Mesodermal cell (in vitro differentiated cells): ENCODE data around the gene DIAPH3.

Experiments used
- H3K27ac ChIP-seq: 2 replicates; pipeline ENCODE4 v1.7.0; 2013; ENCODE audit warnings: mild to moderate bottlenecking, low read depth, low read length, moderate library complexity; ENCODE audit not compliant: severe bottlenecking
- H3K36me3 ChIP-seq: 2 replicates; pipeline ENCODE4 v1.7.1; 2013; ENCODE audit warnings: mild to moderate bottlenecking, low read length, moderate library complexity; ENCODE audit not compliant: control insufficient read depth, insufficient read depth
- H3K4me1 ChIP-seq: one replicate; pipeline ENCODE4 v1.7.1; 2013; ENCODE audit warnings: mild to moderate bottlenecking, low read length; ENCODE audit not compliant: insufficient read depth, control insufficient read depth, poor library complexity, severe bottlenecking
- H3K4me3 ChIP-seq: 2 replicates; pipeline ENCODE4 v1.7.0; 2013; ENCODE audit warnings: low read length, control low read depth, mild to moderate bottlenecking; ENCODE audit not compliant: insufficient read depth, poor library complexity, severe bottlenecking; ENCODE audit errors: extremely low read depth
- H3K9me3 ChIP-seq: 2 replicates; pipeline ENCODE4 v1.7.1; 2013; ENCODE audit warnings: mild to moderate bottlenecking, low read length, moderate library complexity; ENCODE audit not compliant: control insufficient read depth
- WGBS, 2 experiments: methylation state at CpG; one replicate each; pipeline ENCODE4 v1.1.5; 2013; ENCODE audit warnings: missing lambda C conversion rate in 2 of 2; ENCODE audit not compliant: insufficient coverage in 2 of 2; 5-methylcytosine and 5-hydroxymethylcytosine counted together

The DIAPH3 gene

DNA sequence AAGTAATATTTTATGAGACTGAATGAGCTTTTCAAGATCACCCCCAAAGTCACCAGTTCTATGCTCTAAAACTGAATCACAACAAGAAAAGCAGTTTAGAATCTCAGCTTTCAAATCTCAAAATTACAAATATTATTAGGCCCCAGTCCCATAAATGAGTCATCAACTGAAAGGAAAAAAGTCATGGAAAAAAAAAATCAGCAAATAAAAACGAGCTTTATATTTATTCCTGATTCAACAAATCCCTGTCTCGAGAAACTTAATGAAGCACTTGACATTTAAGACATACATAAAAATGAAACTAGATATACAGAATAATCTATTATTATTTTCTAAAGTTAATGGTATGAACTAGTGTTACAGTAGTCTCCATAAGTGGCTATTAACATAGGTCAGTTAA lies 203.0 kb downstream of the DIAPH3 start:
- no peaks in the 10 kb centered on the region for H3K4me1 ChIP-seq
- no peaks in the 10 kb centered on the region for H3K9me3 ChIP-seq
- no CpG with 5 or more reads among the region's 2 CpGs for WGBS, 2 experiments
- peaks cover 33% of the 10 kb centered on the region for H3K36me3 ChIP-seq
- H3K4me3 ChIP-seq: no peak overlapping the region
- H3K27ac ChIP-seq: no peak overlapping the region

DNA sequence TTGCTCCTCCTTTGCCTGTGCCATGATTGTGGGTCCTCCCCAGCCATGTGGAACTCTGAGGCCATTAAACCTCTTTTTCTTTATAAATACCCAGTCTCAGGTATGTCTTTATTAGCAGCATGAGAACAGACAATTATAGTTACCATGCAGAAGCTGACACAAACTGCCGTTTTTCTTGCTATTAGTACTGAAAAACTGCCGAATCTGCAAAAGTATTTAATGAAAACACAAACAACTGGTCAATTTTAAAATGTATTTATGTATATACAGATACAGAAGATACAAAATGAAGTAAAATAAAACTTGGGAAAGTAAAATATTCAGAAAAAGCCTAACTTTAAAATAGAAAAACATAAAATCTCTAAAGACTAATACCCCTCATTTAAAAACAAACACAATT lies 206.3 kb downstream of the DIAPH3 start:
- Histone ChIP-seq H3K36me3 (peaks cover 27% of the 10 kb centered on the region), H3K4me1 (no peaks in the 10 kb centered on the region), H3K27ac (no peak overlapping the region), H3K9me3 (no peaks in the 10 kb centered on the region), H3K4me3 (no peak overlapping the region)
- 89% methylated on average over 1 of the region's 2 CpGs; no CpG with 5 or more reads in 1 of the 2 experiments for WGBS, 2 experiments

- Histone ChIP-seq H3K4me3 (no peak overlapping the region), H3K4me1 (no peaks in the 10 kb centered on the region), H3K9me3 (no peaks in the 10 kb centered on the region), H3K36me3 (peaks cover 11% of the 10 kb centered on the region), H3K27ac (no peak overlapping the region)
Measured at GRCh38 chr13:59954601-59955000, 209.1 kb downstream of the DIAPH3 start.

DNA sequence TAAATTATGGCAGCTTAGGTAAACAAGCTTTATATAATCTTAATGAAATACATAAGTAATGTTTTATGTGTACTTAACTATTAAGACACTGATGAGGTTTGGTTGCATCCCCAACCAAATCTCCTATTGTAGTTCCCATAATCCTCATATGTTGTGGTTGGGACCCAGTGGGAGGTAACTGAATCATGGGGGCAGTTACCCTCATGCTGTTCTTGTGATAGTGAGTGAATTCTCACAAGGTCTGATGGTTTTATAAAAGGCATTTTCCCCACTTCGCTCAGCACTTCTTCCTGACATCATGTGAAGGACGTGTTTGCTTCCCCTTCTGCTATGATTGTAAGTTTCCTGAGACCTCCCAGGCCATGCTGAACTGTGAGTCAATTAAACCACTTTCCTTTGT lies 212.7 kb downstream of the DIAPH3 start:
- WGBS, 2 experiments: 68 to 94% methylated on average over 2 of the region's 2 CpGs
- H3K9me3 ChIP-seq: no peaks in the 10 kb centered on the region
- H3K4me1 ChIP-seq: no peaks in the 10 kb centered on the region
- H3K4me3 ChIP-seq: no peak overlapping the region
- no peaks in the 10 kb centered on the region for H3K36me3 ChIP-seq
- H3K27ac ChIP-seq: no peak overlapping the region

DNA sequence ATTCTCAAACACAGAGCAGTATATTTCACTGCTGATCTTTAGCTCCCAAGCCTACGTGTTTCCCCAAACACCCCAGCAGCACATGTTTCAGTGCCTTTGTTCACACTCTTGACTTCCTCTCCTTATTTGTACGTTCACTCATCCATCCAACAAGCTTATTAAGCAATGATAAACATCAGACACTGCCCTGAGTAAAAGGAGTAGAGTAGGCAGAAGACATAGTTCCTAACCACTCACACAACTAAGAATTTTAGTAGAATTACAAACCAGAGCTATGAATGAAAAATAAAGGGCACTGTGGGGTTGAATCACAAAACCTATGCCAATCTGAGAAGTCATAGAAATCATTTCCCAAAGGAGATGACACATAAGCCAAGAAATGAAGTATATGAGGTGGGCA lies 213.5 kb downstream of the DIAPH3 start:
- no peaks in the 10 kb centered on the region for H3K9me3 ChIP-seq
- H3K27ac ChIP-seq: no peak overlapping the region
- H3K36me3 ChIP-seq: no peaks in the 10 kb centered on the region
- 100% methylated on average over 1 of the region's 2 CpGs for WGBS, 2 experiments
- H3K4me3 ChIP-seq: no peak overlapping the region
- H3K4me1 ChIP-seq: no peaks in the 10 kb centered on the region

DNA sequence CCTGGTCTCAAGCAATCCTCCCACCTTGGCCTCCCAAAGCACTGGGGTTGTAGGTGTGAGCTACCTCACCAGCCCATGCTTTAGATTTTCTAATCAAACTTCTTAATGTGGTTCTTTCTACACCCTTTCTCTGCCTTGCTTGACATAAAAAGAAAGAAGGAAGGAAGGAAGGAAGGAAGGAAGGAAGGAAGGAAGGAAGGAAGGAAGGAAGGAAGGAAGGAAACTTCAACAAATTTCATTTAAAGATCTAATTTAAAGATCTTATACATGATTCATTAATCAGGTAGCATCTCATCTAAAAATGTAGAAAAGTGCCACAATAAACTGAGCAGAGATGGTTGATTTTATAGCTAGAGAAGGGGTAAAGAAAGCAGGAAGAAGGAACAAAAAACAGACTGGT lies 215.0 kb downstream of the DIAPH3 start:
- Histone ChIP-seq H3K36me3 (no peaks in the 10 kb centered on the region), H3K27ac (no peak overlapping the region)

DNA sequence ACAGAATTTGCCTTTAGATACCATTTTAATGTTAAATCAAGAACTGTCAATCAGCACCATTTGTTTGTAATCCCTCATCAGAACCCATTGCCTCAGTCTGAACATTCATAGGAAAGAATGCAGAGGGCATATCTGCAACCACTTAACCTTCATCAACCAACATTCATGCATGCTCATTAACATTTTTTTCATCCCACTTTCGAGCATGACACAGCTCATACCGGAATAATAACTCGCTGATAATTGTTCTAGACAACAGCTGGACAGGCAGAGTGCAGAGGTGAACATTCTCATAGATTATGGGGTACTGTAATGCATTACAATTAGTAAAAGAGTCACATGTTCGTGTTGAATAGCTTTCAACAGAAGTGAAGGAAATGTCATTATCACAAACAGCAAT lies 216.8 kb downstream of the DIAPH3 start:
- Histone ChIP-seq H3K4me3 (no peak overlapping the region), H3K9me3 (no peaks in the 10 kb centered on the region), H3K27ac (no peak overlapping the region), H3K36me3 (no peaks in the 10 kb centered on the region), H3K4me1 (no peaks in the 10 kb centered on the region)
- 100% methylated on average over 3 of the region's 4 CpGs; no CpG with 5 or more reads in 1 of the 2 experiments for WGBS, 2 experiments

More for the DNA sequence above, 215.0 kb downstream of the DIAPH3 start:
- Histone ChIP-seq H3K4me1 (no peaks in the 10 kb centered on the region), H3K4me3 (no peak overlapping the region), H3K9me3 (no peaks in the 10 kb centered on the region)

- 100% methylated on average over 1 of the region's 1 CpG; no CpG with 5 or more reads in 1 of the 2 experiments for WGBS, 2 experiments
- Histone ChIP-seq H3K4me1 (no peaks in the 10 kb centered on the region), H3K36me3 (peaks cover 4% of the 10 kb centered on the region), H3K27ac (no peak overlapping the region), H3K4me3 (no peak overlapping the region), H3K9me3 (no peaks in the 10 kb centered on the region)
Measured at GRCh38 chr13:59931621-59932020, 232.1 kb downstream of the DIAPH3 start.

- H3K4me1 ChIP-seq: no peaks in the 10 kb centered on the region
- H3K36me3 ChIP-seq: peaks cover 4% of the 10 kb centered on the region
- no CpG with 5 or more reads among the region's 1 CpG for WGBS, 2 experiments
Measured at GRCh38 chr13:59924256-59924655, 239.5 kb downstream of the DIAPH3 start.

DNA sequence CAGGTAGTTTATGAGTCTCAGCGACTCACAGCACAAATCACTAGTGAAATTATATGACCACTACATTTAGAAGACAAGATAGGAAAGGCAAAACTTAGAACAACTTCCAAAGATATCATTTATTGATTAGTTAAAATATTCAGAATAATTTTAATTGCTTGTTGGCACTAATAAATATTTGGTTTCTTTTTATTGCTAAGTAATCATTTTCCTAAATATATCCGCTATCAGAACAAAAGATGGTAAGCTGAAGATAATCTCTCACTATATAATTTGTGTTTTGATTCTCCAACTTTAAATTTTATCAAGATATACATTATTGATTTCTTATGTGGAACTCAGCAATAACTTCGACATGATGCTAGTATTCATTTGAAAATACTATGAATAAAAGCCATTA lies 248.5 kb downstream of the DIAPH3 start:
- Histone ChIP-seq H3K4me1 (no peaks in the 10 kb centered on the region), H3K9me3 (no peaks in the 10 kb centered on the region), H3K27ac (no peak overlapping the region), H3K36me3 (no peaks in the 10 kb centered on the region), H3K4me3 (no peak overlapping the region)
- no CpG with 5 or more reads among the region's 3 CpGs for whole genome bisulfite sequencing, 2 experiments

More at GRCh38 chr13:59924256-59924655, 239.5 kb downstream of the DIAPH3 start:
- Histone ChIP-seq H3K27ac (no peak overlapping the region), H3K4me3 (no peak overlapping the region), H3K9me3 (no peaks in the 10 kb centered on the region)

- no peak overlapping the region for H3K27ac ChIP-seq
- no peaks in the 10 kb centered on the region for H3K36me3 ChIP-seq
- WGBS, 2 experiments: 100% methylated on average over 1 of the region's 2 CpGs
- H3K9me3 ChIP-seq: no peaks in the 10 kb centered on the region
- no peaks in the 10 kb centered on the region for H3K4me1 ChIP-seq
- no peak overlapping the region for H3K4me3 ChIP-seq
Measured at GRCh38 chr13:59914556-59914955, 249.2 kb downstream of the DIAPH3 start.
